ENCODE data around the gene SLC3A2. TPM values are rescaled to one million over a fixed set of nuclear protein-coding genes. Genes with fewer than 3 reads are reported as not detected.
A peak's percentile ranks its signal among the peaks of the same experiment; 100 is the strongest.

Gene SLC3A2
- total and polyA plus RNA-seq, 2 of the 13 experiments (the other 11 are each of a cell fraction or from before 2014, with no cell fraction given): 213 to 226 TPM

GRCh38 chr11:62856333-62856895 lies 24.3 kb upstream of the SLC3A2 start (continued):
- no peak for TF ChIP-seq MZF1 (CRISPR knock-in tag; IDR thresholded peaks at IDR 0.05; ENCODE audit: borderline replicate concordance)
- TF ChIP-seq, protein P1, sequence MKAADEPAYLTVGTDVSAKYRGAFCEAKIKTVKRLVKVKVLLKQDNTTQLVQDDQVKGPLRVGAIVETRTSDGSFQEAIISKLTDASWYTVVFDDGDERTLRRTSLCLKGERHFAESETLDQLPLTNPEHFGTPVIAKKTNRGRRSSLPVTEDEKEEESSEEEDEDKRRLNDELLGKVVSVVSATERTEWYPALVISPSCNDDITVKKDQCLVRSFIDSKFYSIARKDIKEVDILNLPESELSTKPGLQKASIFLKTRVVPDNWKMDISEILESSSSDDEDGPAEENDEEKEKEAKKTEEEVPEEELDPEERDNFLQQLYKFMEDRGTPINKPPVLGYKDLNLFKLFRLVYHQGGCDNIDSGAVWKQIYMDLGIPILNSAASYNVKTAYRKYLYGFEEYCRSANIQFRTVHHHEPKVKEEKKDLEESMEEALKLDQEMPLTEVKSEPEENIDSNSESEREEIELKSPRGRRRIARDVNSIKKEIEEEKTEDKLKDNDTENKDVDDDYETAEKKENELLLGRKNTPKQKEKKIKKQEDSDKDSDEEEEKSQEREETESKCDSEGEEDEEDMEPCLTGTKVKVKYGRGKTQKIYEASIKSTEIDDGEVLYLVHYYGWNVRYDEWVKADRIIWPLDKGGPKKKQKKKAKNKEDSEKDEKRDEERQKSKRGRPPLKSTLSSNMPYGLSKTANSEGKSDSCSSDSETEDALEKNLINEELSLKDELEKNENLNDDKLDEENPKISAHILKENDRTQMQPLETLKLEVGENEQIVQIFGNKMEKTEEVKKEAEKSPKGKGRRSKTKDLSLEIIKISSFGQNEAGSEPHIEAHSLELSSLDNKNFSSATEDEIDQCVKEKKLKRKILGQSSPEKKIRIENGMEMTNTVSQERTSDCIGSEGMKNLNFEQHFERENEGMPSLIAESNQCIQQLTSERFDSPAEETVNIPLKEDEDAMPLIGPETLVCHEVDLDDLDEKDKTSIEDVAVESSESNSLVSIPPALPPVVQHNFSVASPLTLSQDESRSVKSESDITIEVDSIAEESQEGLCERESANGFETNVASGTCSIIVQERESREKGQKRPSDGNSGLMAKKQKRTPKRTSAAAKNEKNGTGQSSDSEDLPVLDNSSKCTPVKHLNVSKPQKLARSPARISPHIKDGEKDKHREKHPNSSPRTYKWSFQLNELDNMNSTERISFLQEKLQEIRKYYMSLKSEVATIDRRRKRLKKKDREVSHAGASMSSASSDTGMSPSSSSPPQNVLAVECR (CRISPR knock-in tag; IDR thresholded peaks at IDR 0.05; ENCODE audit: borderline replicate concordance): no peak
- TF ChIP-seq RELA (CRISPR knock-in tag; IDR thresholded peaks at IDR 0.05): no peak
- no peak for TF ChIP-seq HOXA9 (CRISPR knock-in tag; IDR thresholded peaks at IDR 0.05; ENCODE audit: borderline replicate concordance)
- 0 out of 2 replicates have a peak, but pooled peaks have one; percentile 13 for TF ChIP-seq ZNF839 (CRISPR knock-in tag; IDR thresholded peaks at IDR 0.05; ENCODE audit: borderline replicate concordance)
- no peak for TF ChIP-seq GLI4 (CRISPR knock-in tag; IDR thresholded peaks at IDR 0.05; ENCODE audit: borderline replicate concordance)
- TF ChIP-seq FOXJ3 (CRISPR knock-in tag; IDR thresholded peaks at IDR 0.05; ENCODE audit: borderline replicate concordance): no peak
- 0 out of 2 replicates have a peak, but pooled peaks have one; percentile 44 for TF ChIP-seq NR2F2 (IDR thresholded peaks at IDR 0.05; ENCODE audit: borderline replicate concordance, low read depth)
- no peak for TF ChIP-seq ZNF354B (CRISPR knock-in tag; IDR thresholded peaks at IDR 0.05)
- TF ChIP-seq, protein P2, sequence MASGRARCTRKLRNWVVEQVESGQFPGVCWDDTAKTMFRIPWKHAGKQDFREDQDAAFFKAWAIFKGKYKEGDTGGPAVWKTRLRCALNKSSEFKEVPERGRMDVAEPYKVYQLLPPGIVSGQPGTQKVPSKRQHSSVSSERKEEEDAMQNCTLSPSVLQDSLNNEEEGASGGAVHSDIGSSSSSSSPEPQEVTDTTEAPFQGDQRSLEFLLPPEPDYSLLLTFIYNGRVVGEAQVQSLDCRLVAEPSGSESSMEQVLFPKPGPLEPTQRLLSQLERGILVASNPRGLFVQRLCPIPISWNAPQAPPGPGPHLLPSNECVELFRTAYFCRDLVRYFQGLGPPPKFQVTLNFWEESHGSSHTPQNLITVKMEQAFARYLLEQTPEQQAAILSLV (CRISPR knock-in tag; IDR thresholded peaks at IDR 0.05; ENCODE audit: borderline replicate concordance): no peak
- TF ChIP-seq POLR2G (IDR thresholded peaks at IDR 0.05; ENCODE audit: low read depth, low read length): no peak
- TF ChIP-seq ZBTB34 (CRISPR knock-in tag; IDR thresholded peaks at IDR 0.05): no peak
- no peak for TF ChIP-seq PCBP2 (optimal IDR thresholded peaks at IDR 0.05; ENCODE audit: low read depth, low read length, poor library complexity, severe bottlenecking)
- TF ChIP-seq, protein P3, sequence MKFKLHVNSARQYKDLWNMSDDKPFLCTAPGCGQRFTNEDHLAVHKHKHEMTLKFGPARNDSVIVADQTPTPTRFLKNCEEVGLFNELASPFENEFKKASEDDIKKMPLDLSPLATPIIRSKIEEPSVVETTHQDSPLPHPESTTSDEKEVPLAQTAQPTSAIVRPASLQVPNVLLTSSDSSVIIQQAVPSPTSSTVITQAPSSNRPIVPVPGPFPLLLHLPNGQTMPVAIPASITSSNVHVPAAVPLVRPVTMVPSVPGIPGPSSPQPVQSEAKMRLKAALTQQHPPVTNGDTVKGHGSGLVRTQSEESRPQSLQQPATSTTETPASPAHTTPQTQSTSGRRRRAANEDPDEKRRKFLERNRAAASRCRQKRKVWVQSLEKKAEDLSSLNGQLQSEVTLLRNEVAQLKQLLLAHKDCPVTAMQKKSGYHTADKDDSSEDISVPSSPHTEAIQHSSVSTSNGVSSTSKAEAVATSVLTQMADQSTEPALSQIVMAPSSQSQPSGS (CRISPR knock-in tag; IDR thresholded peaks at IDR 0.05): no peak
- no peak for TF ChIP-seq NBN (conservative IDR thresholded peaks at IDR 0.05)
- peak; percentile 2; the same call in 1 of the 2 replicates for TF ChIP-seq MEF2D (CRISPR knock-in tag; IDR thresholded peaks at IDR 0.05)
- no peak for TF ChIP-seq FOXP1 (IDR thresholded peaks at IDR 0.05)
- TF ChIP-seq FOXP1 (CRISPR knock-in tag; IDR thresholded peaks at IDR 0.05): no peak
- no peak for TF ChIP-seq KAT7 (CRISPR knock-in tag; IDR thresholded peaks at IDR 0.05; ENCODE audit: borderline replicate concordance)
- TF ChIP-seq THRA (CRISPR knock-in tag; IDR thresholded peaks at IDR 0.05; ENCODE audit: borderline replicate concordance): no peak
- no peak for TF ChIP-seq ZNF253 (CRISPR knock-in tag; IDR thresholded peaks at IDR 0.05; ENCODE audit: borderline replicate concordance)
